Stimulated activated CD8-positive, alpha-beta memory T cell treated with anti-CD3 and anti-CD28 coated beads, Interleukin-15, amount 100 ng/mL, for 1 hour (primary cell): ENCODE results near the gene BDP1.
"Not testable (repeated sequence)": the region's sequence is repeated elsewhere in the genome, so short reads cannot be mapped to it uniquely, and the experiment has no call there.

Experiments
- DNase-seq: peaks from one replicate; pipeline ENCODE4 v3.0.0-alpha.2; 2020; ENCODE audit warnings: low read depth

The BDP1 gene

DNA sequence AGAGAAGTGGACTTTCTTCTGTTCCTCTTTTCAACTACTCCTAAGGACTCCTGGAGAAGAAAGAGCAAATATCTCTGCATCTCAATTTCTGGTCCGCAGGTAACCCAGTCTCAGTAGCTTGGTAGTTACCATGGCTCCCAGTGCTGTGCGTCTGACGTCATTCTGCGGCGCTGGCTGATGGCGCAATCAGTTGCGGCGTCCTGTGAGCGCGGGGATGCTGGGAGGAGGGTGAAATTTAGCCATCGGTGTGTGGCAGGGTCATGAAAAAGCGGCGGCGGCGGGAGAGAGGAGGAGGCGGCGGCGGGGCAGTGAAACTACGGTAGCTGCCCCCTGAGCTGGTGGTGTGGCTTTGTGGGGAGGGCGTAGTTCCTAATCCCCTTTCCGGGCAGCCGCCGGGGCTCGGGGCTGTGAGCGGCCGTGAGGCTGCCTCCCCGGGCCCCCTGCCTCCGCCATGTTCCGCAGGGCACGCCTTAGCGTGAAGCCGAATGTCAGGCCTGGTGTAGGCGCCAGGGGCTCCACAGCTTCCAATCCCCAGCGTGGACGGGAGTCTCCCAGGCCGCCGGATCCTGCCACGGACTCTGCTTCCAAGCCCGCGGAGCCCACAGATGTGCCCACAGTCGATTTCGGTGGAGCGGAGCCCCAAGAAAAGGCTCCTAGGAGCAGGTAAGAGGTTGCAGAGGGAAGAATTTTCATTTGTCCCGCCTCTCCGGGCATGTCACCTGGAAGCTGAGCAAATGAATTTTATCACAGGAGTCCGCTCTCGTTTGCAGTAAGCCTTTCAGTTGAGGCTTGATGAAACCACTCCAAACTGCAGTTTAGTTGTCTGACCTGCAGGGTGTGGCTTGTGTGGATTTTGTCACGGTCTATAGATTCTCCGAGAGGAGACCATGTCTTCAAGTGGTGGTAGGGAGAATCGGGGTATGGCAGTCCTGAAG lies at the start of gene BDP1:
Gene BDP1 (plus strand): TSS at position 225 of the 935 bp plus-strand sequence. CDS start 227 bp downstream, at position 452.
- peak; percentile 99 for DNase-seq

DNA sequence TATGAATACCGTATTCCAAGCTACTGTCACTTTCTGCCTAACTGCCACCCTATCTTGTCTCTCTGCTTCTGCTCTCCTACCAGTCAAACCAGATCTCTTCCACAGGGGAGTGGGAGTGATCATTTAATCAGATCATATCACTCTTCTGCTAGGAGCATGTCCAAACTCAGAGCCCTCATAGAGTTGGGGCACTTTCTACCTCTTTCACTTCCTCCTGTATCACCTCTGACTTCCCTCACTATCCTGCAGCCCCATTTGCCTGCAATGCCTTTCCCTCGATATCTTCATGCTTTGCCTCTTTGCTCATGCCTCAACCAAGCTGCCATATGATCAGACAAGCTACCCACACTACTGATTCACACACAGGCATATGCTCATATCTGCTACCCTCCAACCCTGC lies 45.4 kb upstream of the BDP1 start:
- not testable (repeated sequence) for DNase-seq

GRCh38 chr5:71415626-71416025 lies 39.8 kb upstream of the BDP1 start:
- not testable (repeated sequence) for DNase-seq

- DNase-seq, result not testable (repeated sequence)
These were observed 37.4 kb upstream of the BDP1 start for GRCh38 chr5:71418026-71418425.

DNA sequence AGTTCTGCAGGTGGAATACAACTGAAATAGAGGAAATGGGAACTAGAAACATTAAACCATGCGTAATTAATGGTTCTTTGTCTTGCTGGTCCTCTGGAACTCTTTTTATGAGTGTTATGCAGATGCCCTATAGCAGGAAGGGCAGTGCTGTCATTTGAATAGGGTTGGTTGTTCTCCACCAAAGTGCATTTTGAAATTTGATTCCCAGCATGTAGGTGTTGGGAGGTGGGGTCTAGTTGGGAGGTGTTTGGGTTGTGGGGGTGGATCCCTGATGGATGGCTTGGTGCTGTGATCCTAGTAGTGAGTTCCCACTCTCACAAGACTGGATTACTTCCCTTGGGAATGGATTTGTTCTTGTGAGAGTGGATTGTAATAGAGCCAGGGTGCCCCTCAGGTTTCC lies 34.2 kb upstream of the BDP1 start:
- DNase-seq, result not testable (repeated sequence)

GRCh38 chr5:71423896-71424295 lies 31.6 kb upstream of the BDP1 start:
- DNase-seq, result not testable (repeated sequence)

DNA sequence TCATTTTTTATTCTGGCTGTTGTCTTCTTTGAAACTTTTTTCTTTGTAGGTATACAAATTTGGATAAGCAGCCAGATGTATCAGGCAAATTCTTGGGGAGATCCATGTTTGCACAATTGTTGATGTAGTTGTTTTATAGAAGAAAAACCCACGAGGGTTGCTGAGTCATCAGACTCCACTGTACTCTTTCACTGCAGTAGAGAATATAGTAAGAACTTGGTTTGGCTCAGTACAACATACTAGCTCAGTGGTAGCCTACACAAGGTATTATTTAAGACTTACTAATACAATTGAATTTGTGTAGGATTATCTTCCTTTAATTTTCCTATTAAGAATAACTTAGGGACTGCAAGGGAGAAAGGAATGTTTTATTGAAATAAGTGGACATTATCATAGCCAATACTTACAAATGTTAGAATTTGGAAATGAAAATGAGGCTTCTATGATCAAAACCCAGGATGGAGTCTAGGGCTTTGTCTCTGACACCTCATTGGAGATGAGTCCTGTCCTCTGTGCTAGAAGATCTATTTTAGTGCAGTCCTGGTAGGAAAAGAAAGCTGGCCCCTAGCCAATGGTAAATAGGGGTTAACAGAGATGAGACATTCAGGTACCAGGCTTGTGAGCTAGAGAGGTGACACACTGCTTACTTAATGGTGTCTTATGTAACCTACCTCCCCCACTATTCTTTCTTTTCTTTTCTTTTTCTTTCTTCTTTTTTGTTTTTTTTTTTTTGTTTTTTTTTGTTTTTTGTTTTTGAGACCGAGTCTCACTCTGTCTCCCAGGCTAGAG lies 28.6 kb upstream of the BDP1 start:
- DNase-seq, result not testable (repeated sequence)

DNA sequence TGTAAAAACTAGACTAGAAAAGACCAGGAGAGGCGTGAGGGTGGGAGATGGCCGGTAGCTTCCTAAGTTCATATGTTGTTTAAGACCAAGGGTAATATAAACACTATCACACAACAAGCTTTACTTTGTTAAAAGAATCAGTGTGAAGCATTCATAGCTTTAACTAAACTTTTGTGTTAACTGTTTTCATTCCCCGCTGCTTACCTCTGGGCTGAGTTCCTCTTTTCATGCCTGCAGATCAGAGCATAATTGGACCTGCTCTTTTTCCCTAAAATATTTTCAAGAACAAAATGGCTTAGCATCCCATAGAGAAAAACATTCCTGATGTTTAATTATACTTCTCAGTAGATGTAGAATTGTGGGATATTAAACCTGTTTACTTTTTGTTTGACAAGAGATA lies 23.0 kb upstream of the BDP1 start:
- DNase-seq, result not testable (repeated sequence)

- not testable (repeated sequence) for DNase-seq
These were observed 20.6 kb upstream of the BDP1 start for GRCh38 chr5:71434825-71435224.

- not testable (repeated sequence) for DNase-seq
These were observed 13.9 kb upstream of the BDP1 start for GRCh38 chr5:71441564-71441963.

DNA sequence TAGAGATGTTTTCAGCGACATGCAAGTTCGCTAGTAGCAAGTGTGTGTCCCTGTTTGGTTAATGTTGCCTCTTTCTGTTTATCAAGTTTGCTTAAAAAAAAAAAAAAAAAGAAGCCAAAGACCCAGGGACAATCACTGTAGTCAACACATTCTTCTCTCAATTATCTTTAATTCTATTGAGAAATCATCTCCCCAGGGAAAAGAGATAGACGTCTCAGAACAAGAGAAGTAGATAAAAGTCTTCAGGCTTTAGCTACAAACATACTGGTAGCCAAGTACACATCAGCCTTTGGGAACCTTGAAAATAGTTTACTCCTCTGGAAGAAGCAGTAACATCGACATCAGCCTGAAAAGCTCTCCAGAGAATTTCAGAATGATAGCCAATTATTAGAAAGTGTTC lies 11.6 kb upstream of the BDP1 start:
- DNase-seq, result not testable (repeated sequence)

GRCh38 chr5:71445015-71445414 lies 10.4 kb upstream of the BDP1 start:
- not testable (repeated sequence) for DNase-seq

DNA sequence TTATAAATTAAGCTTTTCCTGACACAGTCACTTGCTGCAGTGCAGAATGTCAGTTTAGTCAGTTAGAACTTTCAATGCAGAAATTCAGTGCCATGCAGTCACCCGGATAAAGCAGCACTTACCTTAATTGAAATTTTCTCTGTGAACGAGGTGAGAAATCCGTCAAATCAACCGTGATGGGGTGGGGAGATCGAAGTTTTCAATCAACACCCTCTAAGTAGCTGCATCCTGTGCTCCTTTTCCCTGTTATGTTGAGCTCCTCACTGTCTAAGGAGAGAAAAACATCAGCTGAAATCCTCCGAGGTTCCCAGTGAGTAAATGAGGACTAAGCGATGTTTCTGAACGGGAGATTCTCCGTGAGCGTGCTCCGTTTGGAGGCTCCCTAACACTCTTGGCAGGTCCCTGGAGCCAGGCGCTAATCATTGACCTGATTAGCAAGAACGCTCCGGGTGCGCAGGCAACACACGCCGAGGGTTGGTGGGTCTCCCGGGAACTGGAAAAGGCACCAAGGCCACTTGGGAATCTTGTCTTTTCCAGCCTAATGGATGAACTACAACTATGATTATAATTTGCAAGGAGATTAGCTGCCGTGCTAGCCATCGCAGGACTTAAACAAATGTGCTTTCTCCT lies 9.8 kb upstream of the BDP1 start:
- not testable (repeated sequence) for DNase-seq

DNA sequence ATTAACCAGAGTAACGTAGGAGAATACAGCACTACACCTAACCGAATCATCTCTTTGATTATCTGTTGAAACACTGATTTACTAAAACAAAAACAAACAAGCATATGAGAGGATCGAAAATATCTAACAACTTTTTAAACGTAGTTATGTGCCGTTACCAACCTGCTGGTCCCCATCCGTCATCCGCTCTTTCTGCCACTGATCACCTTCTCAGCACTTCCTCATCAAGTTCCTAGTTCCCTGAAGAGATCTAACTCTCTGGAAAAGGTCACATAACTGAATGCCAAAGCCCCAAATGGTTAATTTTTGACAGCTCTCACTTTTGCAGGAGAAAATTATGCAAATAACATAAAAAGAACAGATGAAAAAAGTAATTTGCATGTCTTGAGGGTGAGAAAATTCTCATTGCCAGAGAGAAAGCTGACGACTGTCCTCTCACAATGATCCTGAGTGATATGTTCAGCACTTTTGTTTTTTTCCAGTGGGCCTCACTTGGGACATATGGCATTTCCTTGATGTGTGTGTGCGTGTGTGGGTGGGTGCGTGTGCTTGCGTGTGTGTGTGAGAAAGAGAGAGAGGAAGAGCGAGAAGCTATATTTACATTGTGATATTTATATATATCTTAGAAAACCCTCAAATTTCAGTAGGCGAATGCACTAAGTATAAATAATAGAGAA lies 8.8 kb upstream of the BDP1 start:
- DNase-seq, result not testable (repeated sequence)

- peak; percentile 2 for DNase-seq
These were observed 8.1 kb upstream of the BDP1 start for GRCh38 chr5:71447218-71447808.

- DNase-seq, result no peak
These were observed 2.6 kb upstream of the BDP1 start for GRCh38 chr5:71452876-71453275.

GRCh38 chr5:71454913-71455312 lies 538 bp upstream of the BDP1 start:
- no peak for DNase-seq

DNA sequence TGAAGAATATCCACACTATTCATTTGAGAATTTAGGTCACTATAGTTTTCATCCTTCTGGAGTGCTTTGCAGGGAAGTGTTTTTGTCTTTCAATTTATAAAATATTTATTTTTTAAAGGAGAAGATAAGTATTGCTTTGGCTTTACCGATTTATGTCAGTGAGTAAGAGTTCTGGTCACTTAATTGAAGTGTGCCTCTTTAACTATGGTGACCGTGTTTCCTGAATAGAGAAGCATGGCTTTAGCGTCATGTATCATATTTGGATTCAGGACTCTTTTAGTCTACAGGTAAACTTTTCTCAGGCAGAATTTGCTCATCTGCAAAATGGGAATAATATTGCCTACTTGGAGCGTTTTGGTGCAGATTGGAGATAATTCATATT lies 902 bp downstream of the BDP1 start:
- DNase-seq, result no peak

GRCh38 chr5:71457106-71457505 lies 1.7 kb downstream of the BDP1 start:
- DNase-seq, result no peak

- DNase-seq, result no peak
These were observed 5.2 kb downstream of the BDP1 start for GRCh38 chr5:71460693-71461092.

DNA sequence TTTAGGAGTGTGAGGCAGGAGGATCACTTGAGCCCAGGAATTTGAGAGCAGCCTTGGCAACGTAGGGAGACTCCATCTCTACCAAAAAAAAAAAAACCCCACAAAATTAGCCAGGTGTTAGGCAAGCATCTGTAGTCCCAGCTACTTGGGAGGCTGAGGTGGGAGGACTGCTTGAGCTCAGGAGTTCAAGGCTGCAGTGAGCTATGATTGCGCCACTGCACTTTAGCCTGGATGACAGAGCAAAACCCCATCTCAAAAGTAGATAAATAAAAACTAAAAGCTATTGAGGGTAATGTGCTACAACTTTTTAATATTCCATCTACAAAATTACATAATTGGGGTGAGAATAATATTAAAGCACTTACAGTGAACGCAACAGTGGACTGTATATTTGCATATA lies 5.9 kb downstream of the BDP1 start:
- no peak for DNase-seq
